ENCODE results near the gene LRRC4B. TPM values are rescaled to one million over a fixed set of nuclear protein-coding genes. Genes with fewer than 3 reads are reported as not detected.

Gene LRRC4B
- total and polyA plus RNA-seq, 2 donors (not counting 1 experiment from before 2014, with no cell fraction given), result 0.02 to 0.17 TPM

DNA sequence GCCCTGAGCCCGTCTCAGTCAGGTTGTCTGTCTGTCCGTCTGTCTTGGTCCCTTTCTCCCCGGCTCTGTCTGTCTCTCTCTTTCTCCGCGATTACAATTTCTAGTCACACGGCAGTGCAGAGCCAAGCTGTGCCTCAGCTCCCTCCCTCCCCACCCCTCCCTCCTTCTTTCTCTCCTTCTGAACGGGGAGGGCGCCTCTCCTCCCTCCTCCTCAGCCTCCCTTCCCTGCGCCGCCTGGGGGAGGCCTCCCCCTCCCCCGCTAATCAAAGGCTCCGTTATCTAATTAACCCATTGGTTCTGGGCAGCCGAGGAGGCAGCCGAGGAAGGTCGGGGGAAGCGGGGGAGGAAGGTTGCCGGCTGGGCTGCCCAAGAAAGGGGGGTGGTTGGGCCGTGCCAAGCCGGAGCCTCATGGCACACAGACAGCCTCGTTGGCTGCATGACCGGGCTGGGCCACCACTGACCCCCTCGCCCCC lies 16.5 kb downstream of the LRRC4B start:
- Histone ChIP-seq H3K36me3 (ENCODE audit: control insufficient read depth, insufficient read depth, low read length) (no peaks in the 10 kb centered on the region), H3K27me3 (ENCODE audit: control insufficient read depth, insufficient read depth, low read length) (no peaks in the 10 kb centered on the region), H3K4me1 (ENCODE audit: control insufficient read depth, extremely low read depth, insufficient read depth, low read length) (no peaks in the 10 kb centered on the region), H3K27ac (ENCODE audit: insufficient read depth, low read length) (no peak overlapping the region), H2AFZ (ENCODE audit: low read length) (no peak overlapping the region), H3K79me2 (ENCODE audit: control insufficient read depth, insufficient read depth, low read length) (no peaks in the 10 kb centered on the region), H3K4me3 (replicated peaks in 1 of 4; ENCODE audit: control extremely low read depth in 1 of 4, insufficient read depth in 1 of 4, low read depth in 3 of 4, low read length in 4 of 4) (no peak overlapping the region), H3K9me3 (ENCODE audit: control insufficient read depth, insufficient read depth, low read depth, low read length) (no peaks in the 10 kb centered on the region), H4K20me1 (ENCODE audit: control insufficient read depth, extremely low read depth, insufficient read depth, low read length) (no peaks in the 10 kb centered on the region), H3K9ac (ENCODE audit: insufficient read depth, low read length) (no peak overlapping the region), H3K4me2 (ENCODE audit: extremely low read depth, insufficient read depth, low read length) (no peak overlapping the region)
- DNase-seq (ENCODE audit: low read depth in 2 of 2), result no peak
- TF ChIP-seq, protein P1, sequence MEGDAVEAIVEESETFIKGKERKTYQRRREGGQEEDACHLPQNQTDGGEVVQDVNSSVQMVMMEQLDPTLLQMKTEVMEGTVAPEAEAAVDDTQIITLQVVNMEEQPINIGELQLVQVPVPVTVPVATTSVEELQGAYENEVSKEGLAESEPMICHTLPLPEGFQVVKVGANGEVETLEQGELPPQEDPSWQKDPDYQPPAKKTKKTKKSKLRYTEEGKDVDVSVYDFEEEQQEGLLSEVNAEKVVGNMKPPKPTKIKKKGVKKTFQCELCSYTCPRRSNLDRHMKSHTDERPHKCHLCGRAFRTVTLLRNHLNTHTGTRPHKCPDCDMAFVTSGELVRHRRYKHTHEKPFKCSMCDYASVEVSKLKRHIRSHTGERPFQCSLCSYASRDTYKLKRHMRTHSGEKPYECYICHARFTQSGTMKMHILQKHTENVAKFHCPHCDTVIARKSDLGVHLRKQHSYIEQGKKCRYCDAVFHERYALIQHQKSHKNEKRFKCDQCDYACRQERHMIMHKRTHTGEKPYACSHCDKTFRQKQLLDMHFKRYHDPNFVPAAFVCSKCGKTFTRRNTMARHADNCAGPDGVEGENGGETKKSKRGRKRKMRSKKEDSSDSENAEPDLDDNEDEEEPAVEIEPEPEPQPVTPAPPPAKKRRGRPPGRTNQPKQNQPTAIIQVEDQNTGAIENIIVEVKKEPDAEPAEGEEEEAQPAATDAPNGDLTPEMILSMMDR (conservative IDR thresholded peaks at IDR 0.05 in 1 of 2, IDR thresholded peaks at IDR 0.05 in 1 of 2; ENCODE audit: low read depth in 1 of 2, low read length in 2 of 2), result no peak
- no peak for TF ChIP-seq EZH2 (IDR thresholded peaks at IDR 0.05; ENCODE audit: low read length, missing control alignments)

DNA sequence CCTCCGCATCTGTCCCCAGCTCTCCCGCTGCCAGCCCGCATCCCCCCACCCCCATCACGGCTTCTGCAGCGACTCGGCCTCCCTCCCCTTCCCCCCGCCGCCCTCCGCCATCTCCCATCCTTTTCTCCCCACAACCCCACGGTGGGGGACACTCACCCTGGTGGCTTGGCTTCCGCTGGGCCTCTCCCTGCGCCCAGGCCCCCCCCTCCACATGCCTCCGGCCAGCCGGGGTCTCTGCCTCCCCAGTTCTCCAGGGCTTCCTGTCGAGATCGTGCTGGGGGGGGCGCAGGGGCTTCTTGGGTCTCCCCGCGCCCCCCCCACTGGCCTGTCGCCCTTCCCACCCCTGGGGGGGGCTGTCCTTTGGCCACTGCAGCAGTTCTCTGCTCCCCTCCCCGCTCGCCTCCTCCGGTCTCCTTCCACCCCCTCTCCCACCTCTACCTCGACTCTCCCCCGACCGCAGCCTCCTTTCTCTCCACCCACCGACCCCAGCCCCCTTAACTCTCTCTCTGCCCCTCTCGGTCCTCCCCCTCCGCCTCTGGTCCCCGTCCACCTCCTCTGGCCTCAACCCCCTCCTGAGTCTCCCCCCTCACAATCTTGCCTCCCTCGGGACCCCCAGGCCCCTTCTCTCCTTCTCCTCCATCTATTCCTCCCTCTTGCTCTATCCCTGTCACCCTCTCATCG lies 17.1 kb downstream of the LRRC4B start:
- Histone ChIP-seq H3K27ac (ENCODE audit: insufficient read depth, low read length) (no peak overlapping the region), H4K20me1 (ENCODE audit: control insufficient read depth, extremely low read depth, insufficient read depth, low read length) (no peaks in the 10 kb centered on the region), H3K79me2 (ENCODE audit: control insufficient read depth, insufficient read depth, low read length) (no peaks in the 10 kb centered on the region), H3K4me3 (replicated peaks in 1 of 4; ENCODE audit: control extremely low read depth in 1 of 4, insufficient read depth in 1 of 4, low read depth in 3 of 4, low read length in 4 of 4) (no peak overlapping the region), H3K4me2 (ENCODE audit: extremely low read depth, insufficient read depth, low read length) (no peak overlapping the region), H3K9me3 (ENCODE audit: control insufficient read depth, insufficient read depth, low read depth, low read length) (no peaks in the 10 kb centered on the region), H3K9ac (ENCODE audit: insufficient read depth, low read length) (no peak overlapping the region), H2AFZ (ENCODE audit: low read length) (no peak overlapping the region), H3K36me3 (ENCODE audit: control insufficient read depth, insufficient read depth, low read length) (no peaks in the 10 kb centered on the region), H3K4me1 (ENCODE audit: control insufficient read depth, extremely low read depth, insufficient read depth, low read length) (no peaks in the 10 kb centered on the region), H3K27me3 (ENCODE audit: control insufficient read depth, insufficient read depth, low read length) (no peaks in the 10 kb centered on the region)
- TF ChIP-seq, protein P1 (conservative IDR thresholded peaks at IDR 0.05 in 1 of 2, IDR thresholded peaks at IDR 0.05 in 1 of 2; ENCODE audit: low read depth in 1 of 2, low read length in 2 of 2), result no peak
- no peak for TF ChIP-seq EZH2 (IDR thresholded peaks at IDR 0.05; ENCODE audit: low read length, missing control alignments)
- no peak for DNase-seq (ENCODE audit: low read depth in 2 of 2)

DNA sequence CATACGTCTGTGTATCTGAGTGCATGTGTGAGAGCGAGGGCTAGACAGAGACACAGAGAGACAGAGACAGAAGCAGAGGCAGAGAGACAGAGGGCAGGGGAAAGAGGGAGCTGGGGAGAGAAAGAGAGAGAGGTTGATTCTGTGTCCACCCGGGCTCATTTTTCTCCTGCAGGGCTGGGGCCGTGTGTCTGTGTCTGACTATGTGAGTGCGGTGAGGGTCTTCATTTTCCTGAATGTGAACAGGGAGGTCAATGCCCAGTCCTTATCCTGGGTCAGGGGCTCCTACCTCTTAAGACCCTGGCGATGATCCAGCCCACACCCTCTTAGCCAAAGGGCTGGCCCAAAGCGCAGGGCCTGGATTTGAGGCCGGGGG lies 17.7 kb downstream of the LRRC4B start:
- Histone ChIP-seq H3K9me3 (ENCODE audit: control insufficient read depth, insufficient read depth, low read depth, low read length) (no peaks in the 10 kb centered on the region), H3K79me2 (ENCODE audit: control insufficient read depth, insufficient read depth, low read length) (no peaks in the 10 kb centered on the region), H3K9ac (ENCODE audit: insufficient read depth, low read length) (no peak overlapping the region), H3K27ac (ENCODE audit: insufficient read depth, low read length) (no peak overlapping the region), H3K36me3 (ENCODE audit: control insufficient read depth, insufficient read depth, low read length) (no peaks in the 10 kb centered on the region), H3K4me1 (ENCODE audit: control insufficient read depth, extremely low read depth, insufficient read depth, low read length) (no peaks in the 10 kb centered on the region), H3K27me3 (ENCODE audit: control insufficient read depth, insufficient read depth, low read length) (no peaks in the 10 kb centered on the region), H3K4me2 (ENCODE audit: extremely low read depth, insufficient read depth, low read length) (no peak overlapping the region), H2AFZ (ENCODE audit: low read length) (no peak overlapping the region), H3K4me3 (replicated peaks in 1 of 4; ENCODE audit: control extremely low read depth in 1 of 4, insufficient read depth in 1 of 4, low read depth in 3 of 4, low read length in 4 of 4) (no peak overlapping the region), H4K20me1 (ENCODE audit: control insufficient read depth, extremely low read depth, insufficient read depth, low read length) (no peaks in the 10 kb centered on the region)
- no peak for DNase-seq (ENCODE audit: low read depth in 2 of 2)
- no peak for TF ChIP-seq EZH2 (IDR thresholded peaks at IDR 0.05; ENCODE audit: low read length, missing control alignments)
- TF ChIP-seq, protein P1 (conservative IDR thresholded peaks at IDR 0.05 in 1 of 2, IDR thresholded peaks at IDR 0.05 in 1 of 2; ENCODE audit: low read depth in 1 of 2, low read length in 2 of 2), result no peak

Measured in fibroblast of lung (primary cell).